ENCODE data around the gene OPCML.

DNA sequence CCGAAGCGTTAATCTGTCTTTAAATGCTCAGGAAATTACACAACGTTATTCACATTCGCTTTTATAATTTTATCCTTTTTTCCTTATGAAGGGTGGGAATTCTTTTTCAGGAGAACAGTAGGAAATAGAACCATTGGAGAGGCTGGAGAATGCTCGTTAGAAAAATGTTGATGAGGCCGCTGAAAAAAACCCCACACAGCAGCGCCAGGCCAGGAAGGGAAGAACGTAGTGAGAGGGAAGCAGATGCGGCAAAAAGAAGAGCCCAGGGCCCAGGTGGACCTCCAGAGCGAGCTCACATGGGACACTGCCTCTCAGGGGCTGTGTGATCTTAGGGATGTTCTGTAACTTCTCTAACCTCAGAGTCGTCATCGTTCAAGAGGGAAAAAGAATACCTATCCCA, 691.6 kb downstream of the OPCML start:
- TF ChIP-seq, protein P1, sequence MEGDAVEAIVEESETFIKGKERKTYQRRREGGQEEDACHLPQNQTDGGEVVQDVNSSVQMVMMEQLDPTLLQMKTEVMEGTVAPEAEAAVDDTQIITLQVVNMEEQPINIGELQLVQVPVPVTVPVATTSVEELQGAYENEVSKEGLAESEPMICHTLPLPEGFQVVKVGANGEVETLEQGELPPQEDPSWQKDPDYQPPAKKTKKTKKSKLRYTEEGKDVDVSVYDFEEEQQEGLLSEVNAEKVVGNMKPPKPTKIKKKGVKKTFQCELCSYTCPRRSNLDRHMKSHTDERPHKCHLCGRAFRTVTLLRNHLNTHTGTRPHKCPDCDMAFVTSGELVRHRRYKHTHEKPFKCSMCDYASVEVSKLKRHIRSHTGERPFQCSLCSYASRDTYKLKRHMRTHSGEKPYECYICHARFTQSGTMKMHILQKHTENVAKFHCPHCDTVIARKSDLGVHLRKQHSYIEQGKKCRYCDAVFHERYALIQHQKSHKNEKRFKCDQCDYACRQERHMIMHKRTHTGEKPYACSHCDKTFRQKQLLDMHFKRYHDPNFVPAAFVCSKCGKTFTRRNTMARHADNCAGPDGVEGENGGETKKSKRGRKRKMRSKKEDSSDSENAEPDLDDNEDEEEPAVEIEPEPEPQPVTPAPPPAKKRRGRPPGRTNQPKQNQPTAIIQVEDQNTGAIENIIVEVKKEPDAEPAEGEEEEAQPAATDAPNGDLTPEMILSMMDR (conservative IDR thresholded peaks at IDR 0.05), result no peak
- no peak for TF ChIP-seq EZH2 (IDR thresholded peaks at IDR 0.05; ENCODE audit: low read depth)

All from PC-9 (cell line).